Measurements from ENCODE around the gene MAGI1.

DNA sequence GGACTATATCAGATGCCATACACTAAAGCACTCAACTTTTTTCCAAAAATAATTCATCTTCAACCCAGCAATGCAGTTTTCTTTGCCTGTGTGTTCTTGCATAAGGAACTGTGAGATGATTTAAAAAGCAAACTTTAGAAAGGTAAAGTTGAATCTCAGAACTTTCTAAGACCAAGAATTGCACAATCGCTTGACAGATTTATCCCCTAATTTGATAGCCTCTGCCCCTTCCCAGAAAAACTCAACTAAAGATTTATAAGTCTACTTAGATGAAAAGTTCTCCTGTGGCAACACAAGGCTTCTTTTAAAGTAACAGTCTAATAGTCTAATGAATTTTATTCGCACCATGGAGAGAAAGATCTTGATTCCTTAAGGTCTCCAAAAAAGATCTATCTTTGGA is 259.3 kb downstream of the MAGI1 start:
- TF ChIP-seq POLR2A (IDR thresholded peaks at IDR 0.05) (no peak), CTCF (IDR thresholded peaks at IDR 0.05) (no peak)

Data from lower leg skin (tissue), 3 donors.